MM.1S (cell line): Measurements from ENCODE around the gene GNPNAT1.

ENCODE experiments used
- EZH2 ChIP-seq: fragments of 300-600 bp; sonication (generic); optimal IDR thresholded peaks from 2 replicates; pipeline ENCODE3; 2017; ENCODE audit warnings: low read depth, mild to moderate bottlenecking, antibody characterized with exemption, low read length, mixed read lengths
- EZH2phosphoT487 ChIP-seq: fragments of 300-600 bp; sonication (generic); IDR thresholded peaks from 2 replicates; pipeline ENCODE4 v1.6.1; 2018; ENCODE audit warnings: antibody characterized with exemption, low read length
- TF ChIP-seq, protein P1 (sequence below): fragments of 300-600 bp; sonication (generic); IDR thresholded peaks from 2 replicates; pipeline ENCODE4 v1.5.1; 2016; ENCODE audit warnings: antibody characterized with exemption, low read length, mixed read lengths

DNA sequence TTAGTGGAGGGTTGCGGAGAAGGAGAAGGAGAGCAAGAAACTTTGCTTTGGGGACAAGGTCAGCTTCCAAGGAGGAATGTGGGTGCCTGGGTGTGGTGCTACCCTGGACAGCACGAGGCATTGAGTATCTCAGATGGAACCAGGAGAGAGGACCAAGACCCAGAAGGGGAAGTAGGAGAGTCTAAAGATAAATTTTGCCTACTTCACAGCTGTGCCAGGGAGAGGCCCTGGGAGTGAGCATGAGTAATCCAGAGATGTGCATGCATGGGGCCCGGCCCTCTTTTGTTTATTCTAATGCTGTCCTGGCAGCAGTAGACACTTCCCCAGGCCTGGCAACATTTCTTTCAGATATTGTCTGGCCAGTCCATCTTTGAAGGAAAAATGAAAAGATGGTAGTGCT is 49.5 kb upstream of the GNPNAT1 start:
- TF ChIP-seq EZH2 (no peak), EZH2phosphoT487 (no peak)
- TF ChIP-seq, protein P1, sequence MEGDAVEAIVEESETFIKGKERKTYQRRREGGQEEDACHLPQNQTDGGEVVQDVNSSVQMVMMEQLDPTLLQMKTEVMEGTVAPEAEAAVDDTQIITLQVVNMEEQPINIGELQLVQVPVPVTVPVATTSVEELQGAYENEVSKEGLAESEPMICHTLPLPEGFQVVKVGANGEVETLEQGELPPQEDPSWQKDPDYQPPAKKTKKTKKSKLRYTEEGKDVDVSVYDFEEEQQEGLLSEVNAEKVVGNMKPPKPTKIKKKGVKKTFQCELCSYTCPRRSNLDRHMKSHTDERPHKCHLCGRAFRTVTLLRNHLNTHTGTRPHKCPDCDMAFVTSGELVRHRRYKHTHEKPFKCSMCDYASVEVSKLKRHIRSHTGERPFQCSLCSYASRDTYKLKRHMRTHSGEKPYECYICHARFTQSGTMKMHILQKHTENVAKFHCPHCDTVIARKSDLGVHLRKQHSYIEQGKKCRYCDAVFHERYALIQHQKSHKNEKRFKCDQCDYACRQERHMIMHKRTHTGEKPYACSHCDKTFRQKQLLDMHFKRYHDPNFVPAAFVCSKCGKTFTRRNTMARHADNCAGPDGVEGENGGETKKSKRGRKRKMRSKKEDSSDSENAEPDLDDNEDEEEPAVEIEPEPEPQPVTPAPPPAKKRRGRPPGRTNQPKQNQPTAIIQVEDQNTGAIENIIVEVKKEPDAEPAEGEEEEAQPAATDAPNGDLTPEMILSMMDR, result no peak
